Liver (tissue), 9 donors: ENCODE results near the gene DTYMK. TPM values are rescaled to one million over a fixed set of nuclear protein-coding genes. Genes with fewer than 3 reads are reported as not detected.

Experiments
- DNase-seq: peaks from one replicate; pipeline ENCODE4 v3.0.0-alpha.2; 2017; ENCODE audit warnings: low spot score
- H3K27ac ChIP-seq, 2 donors: one replicate each; pipeline ENCODE4 v1.7.0; 2013; ENCODE audit warnings: inconsistent platforms in 2 of 2, low read length in 2 of 2, control low read depth in 1 of 2, low read depth in 1 of 2, mild to moderate bottlenecking in 1 of 2
- H3K27me3 ChIP-seq, 4 donors: one replicate each; pipeline versions ENCODE4 v1.6.1 to v1.7.0; 2013; ENCODE audit warnings: low read length in 3 of 4, inconsistent platforms in 1 of 4, mild to moderate bottlenecking in 1 of 4, moderate library complexity in 1 of 4; ENCODE audit not compliant: control insufficient read depth in 4 of 4, insufficient read depth in 4 of 4
- H3K36me3 ChIP-seq, 4 donors: one replicate each; pipeline versions ENCODE4 v1.6.1 to v1.7.0; 2013; ENCODE audit warnings: low read length in 3 of 4, mild to moderate bottlenecking in 3 of 4, low read depth in 1 of 4, moderate library complexity in 1 of 4; ENCODE audit not compliant: control insufficient read depth in 4 of 4, insufficient read depth in 3 of 4
- H3K4me1 ChIP-seq, 4 donors: one replicate each; pipeline versions ENCODE4 v1.6.1 to v1.7.0; 2013; ENCODE audit warnings: low read length in 3 of 4, mild to moderate bottlenecking in 3 of 4, moderate library complexity in 1 of 4; ENCODE audit not compliant: control insufficient read depth in 4 of 4, insufficient read depth in 4 of 4
- H3K4me3 ChIP-seq, 3 donors: one replicate each; pipeline versions ENCODE4 v1.6.1 to v1.7.0; 2013; ENCODE audit warnings: low read length in 3 of 3, control low read depth in 1 of 3, low read depth in 1 of 3, mild to moderate bottlenecking in 1 of 3
- H3K9ac ChIP-seq, 2 donors: one replicate each; pipeline ENCODE4 v1.7.0; 2013; ENCODE audit warnings: low read length in 2 of 2, mild to moderate bottlenecking in 2 of 2, moderate library complexity in 2 of 2, control low read depth in 1 of 2, low read depth in 1 of 2
- H3K9me3 ChIP-seq, 4 donors: one replicate each; pipeline versions ENCODE4 v1.6.1 to v1.7.0; 2013; ENCODE audit warnings: low read length in 3 of 4; ENCODE audit not compliant: control insufficient read depth in 4 of 4
- FOXA1 ChIP-seq: IDR thresholded peaks from 2 replicates; pipeline ENCODE4 v1.6.1; 2016; ENCODE audit warnings: antibody characterized with exemption
- FOXA2 ChIP-seq: IDR thresholded peaks from 2 replicates; pipeline ENCODE4 v1.6.1; 2016; ENCODE audit warnings: antibody characterized with exemption
- GABPA ChIP-seq, 2 donors: IDR thresholded peaks in 1 of 2; conservative IDR thresholded peaks in 1 of 2; 2 replicates each; pipeline ENCODE4 v1.6.1; 2016; ENCODE audit warnings: antibody characterized with exemption in 2 of 2, mild to moderate bottlenecking in 1 of 2, moderate library complexity in 1 of 2
- HNF4A ChIP-seq, 2 donors: conservative IDR thresholded peaks; 2 replicates each; pipeline ENCODE4 v1.6.1; 2016; ENCODE audit warnings: antibody characterized with exemption in 2 of 2, mild to moderate bottlenecking in 2 of 2
- HNF4G ChIP-seq: IDR thresholded peaks from 2 replicates; pipeline ENCODE4 v1.6.1; 2016; ENCODE audit warnings: antibody characterized with exemption
- JUND ChIP-seq, 2 donors: IDR thresholded peaks; 2 replicates each; pipeline ENCODE4 v1.6.1; 2016; ENCODE audit warnings: antibody characterized with exemption in 2 of 2
- NR2F2 ChIP-seq: IDR thresholded peaks from 2 replicates; pipeline ENCODE4 v1.6.1; 2016; ENCODE audit warnings: antibody characterized with exemption
- REST ChIP-seq: IDR thresholded peaks from 2 replicates; pipeline ENCODE4 v1.6.1; 2016; ENCODE audit warnings: antibody characterized with exemption, mild to moderate bottlenecking
- RXRA ChIP-seq, 2 donors: IDR thresholded peaks; 2 replicates each; pipeline ENCODE4 v1.6.1; 2017 to 2018; ENCODE audit warnings: antibody characterized with exemption in 2 of 2, mild to moderate bottlenecking in 1 of 2
- SP1 ChIP-seq: IDR thresholded peaks from 2 replicates; pipeline ENCODE4 v1.6.1; 2018; ENCODE audit warnings: antibody characterized with exemption, mild to moderate bottlenecking
- TAF1 ChIP-seq: conservative IDR thresholded peaks from 2 replicates; pipeline ENCODE4 v1.6.1; 2016; ENCODE audit warnings: antibody characterized with exemption, mild to moderate bottlenecking
- YY1 ChIP-seq: IDR thresholded peaks from 2 replicates; pipeline ENCODE4 v1.6.1; 2016; ENCODE audit warnings: antibody characterized with exemption, mild to moderate bottlenecking
- WGBS: extraction: QIAGEN DNeasy Blood & Tissue Kit; methylation state at CpG from one replicate; pipeline ENCODE4 v1.1.7; 2013; 5-methylcytosine and 5-hydroxymethylcytosine counted together
- polyA plus RNA-seq, 2 donors: library from polyadenylated mRNA; stranded (reverse) in 1 of 2; unstranded in 1 of 2; fragments of 200-250 nt in 1 of 2; fragments of >200 nt in 1 of 2; fragmentation: Nextera tagmentation in 1 of 2; extraction: Ambion mirVana in 1 of 2; gene quantifications; one replicate each; pipeline versions ENCODE4 v1.2.1 to v1.2.3, GENCODE V29; 2013 to 2015
- total RNA-seq, 2 donors: library from RNA; depleted of rRNA; stranded (reverse); fragments of >200 nt; gene quantifications; one replicate each; pipeline ENCODE4 v1.2.3, GENCODE V29; 2014
- TF ChIP-seq, protein P1 (sequence below): IDR thresholded peaks from 2 replicates; pipeline ENCODE4 v1.6.1; 2016; ENCODE audit warnings: antibody characterized with exemption
- TF ChIP-seq, protein P2 (sequence below): fragments of 150-350 bp; IDR thresholded peaks from 2 replicates; pipeline ENCODE4 v1.5.1; 2017; ENCODE audit warnings: improper control_type of control experiment, low read depth, low read length; ENCODE audit not compliant: missing input control
- donor health status: healthy.
- donor health status: healthy.
- donor health status: healthy.
- donor health status: healthy.
- donor health status: healthy.

The DTYMK gene
- total and polyA plus RNA-seq, 4 donors, result 5.5 to 17.7 (median 14.5) TPM

DNA sequence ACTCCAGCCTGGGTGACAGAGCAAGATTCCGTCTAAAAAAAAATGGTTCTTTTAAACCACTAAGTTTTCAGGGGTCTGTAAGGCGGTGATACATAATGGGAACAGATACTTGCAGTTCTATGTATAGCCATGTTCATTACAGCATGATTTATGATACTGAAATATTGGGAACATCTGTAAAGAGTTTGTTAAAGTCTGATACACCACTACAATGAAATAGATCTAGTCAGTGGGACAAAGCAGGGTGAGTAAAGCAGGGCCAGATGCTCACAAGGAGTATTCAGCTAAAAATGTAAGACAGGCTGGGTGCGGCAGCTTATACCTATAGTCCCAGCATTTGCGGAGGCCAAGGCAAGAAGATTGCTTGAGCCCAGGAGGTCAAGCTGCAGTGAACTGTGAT, 9.0 kb upstream of the DTYMK start:
- Histone ChIP-seq H3K27ac (no peak overlapping the region), H3K9ac (no peak overlapping the region), H3K4me1 (peaks cover 0 to 3% (median 0%) of the 10 kb centered on the region in 4 donors), H3K9me3 (no peaks in the 10 kb centered on the region), H3K27me3 (no peaks in the 10 kb centered on the region), H3K36me3 (peaks cover 3 to 12% (median 6%) of the 10 kb centered on the region in 4 donors), H3K4me3 (no peak overlapping the region)
- DNase-seq, result no peak
- 95% methylated on average over 4 of the region's 4 CpGs for WGBS
- TF ChIP-seq YY1 (no peak), GABPA (IDR thresholded peaks at IDR 0.05 in 1 of 2, conservative IDR thresholded peaks at IDR 0.05 in 1 of 2) (no peak), TAF1 (no peak), RXRA (IDR thresholded peaks at IDR 0.05) (no peak), JUND (IDR thresholded peaks at IDR 0.05) (no peak), SP1 (no peak), REST (no peak), HNF4A (conservative IDR thresholded peaks at IDR 0.05) (no peak), HNF4G (no peak), FOXA2 (no peak), NR2F2 (no peak), FOXA1 (no peak)
- TF ChIP-seq, protein P1, sequence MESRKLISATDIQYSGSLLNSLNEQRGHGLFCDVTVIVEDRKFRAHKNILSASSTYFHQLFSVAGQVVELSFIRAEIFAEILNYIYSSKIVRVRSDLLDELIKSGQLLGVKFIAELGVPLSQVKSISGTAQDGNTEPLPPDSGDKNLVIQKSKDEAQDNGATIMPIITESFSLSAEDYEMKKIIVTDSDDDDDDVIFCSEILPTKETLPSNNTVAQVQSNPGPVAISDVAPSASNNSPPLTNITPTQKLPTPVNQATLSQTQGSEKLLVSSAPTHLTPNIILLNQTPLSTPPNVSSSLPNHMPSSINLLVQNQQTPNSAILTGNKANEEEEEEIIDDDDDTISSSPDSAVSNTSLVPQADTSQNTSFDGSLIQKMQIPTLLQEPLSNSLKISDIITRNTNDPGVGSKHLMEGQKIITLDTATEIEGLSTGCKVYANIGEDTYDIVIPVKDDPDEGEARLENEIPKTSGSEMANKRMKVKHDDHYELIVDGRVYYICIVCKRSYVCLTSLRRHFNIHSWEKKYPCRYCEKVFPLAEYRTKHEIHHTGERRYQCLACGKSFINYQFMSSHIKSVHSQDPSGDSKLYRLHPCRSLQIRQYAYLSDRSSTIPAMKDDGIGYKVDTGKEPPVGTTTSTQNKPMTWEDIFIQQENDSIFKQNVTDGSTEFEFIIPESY, result no peak
- TF ChIP-seq, protein P2, sequence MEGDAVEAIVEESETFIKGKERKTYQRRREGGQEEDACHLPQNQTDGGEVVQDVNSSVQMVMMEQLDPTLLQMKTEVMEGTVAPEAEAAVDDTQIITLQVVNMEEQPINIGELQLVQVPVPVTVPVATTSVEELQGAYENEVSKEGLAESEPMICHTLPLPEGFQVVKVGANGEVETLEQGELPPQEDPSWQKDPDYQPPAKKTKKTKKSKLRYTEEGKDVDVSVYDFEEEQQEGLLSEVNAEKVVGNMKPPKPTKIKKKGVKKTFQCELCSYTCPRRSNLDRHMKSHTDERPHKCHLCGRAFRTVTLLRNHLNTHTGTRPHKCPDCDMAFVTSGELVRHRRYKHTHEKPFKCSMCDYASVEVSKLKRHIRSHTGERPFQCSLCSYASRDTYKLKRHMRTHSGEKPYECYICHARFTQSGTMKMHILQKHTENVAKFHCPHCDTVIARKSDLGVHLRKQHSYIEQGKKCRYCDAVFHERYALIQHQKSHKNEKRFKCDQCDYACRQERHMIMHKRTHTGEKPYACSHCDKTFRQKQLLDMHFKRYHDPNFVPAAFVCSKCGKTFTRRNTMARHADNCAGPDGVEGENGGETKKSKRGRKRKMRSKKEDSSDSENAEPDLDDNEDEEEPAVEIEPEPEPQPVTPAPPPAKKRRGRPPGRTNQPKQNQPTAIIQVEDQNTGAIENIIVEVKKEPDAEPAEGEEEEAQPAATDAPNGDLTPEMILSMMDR, result no peak

GRCh38 chr2:241692448-241692847, 5.8 kb upstream of the DTYMK start:
- peaks cover 5 to 18% (median 9%) of the 10 kb centered on the region in 4 donors for H3K36me3 ChIP-seq
- no peak overlapping the region for H3K27ac ChIP-seq
- H3K4me1 ChIP-seq, result peaks cover 4 to 9% (median 8%) of the 10 kb centered on the region in 4 donors
- no peaks in the 10 kb centered on the region for H3K9me3 ChIP-seq
- no peak overlapping the region for H3K4me3 ChIP-seq
- H3K9ac ChIP-seq, result no peak overlapping the region
- DNase-seq, result no peak
- 95% methylated on average over 6 of the region's 6 CpGs for WGBS
- no peaks in the 10 kb centered on the region for H3K27me3 ChIP-seq
- TF ChIP-seq, protein P1, result no peak
- TF ChIP-seq HNF4A (conservative IDR thresholded peaks at IDR 0.05) (no peak), FOXA2 (no peak), YY1 (no peak), HNF4G (no peak), JUND (IDR thresholded peaks at IDR 0.05) (no peak)
